ENCODE measurements around the gene MCM5.
A peak's percentile ranks its signal among the peaks of the same experiment; 100 is the strongest.
"Not testable (repeated sequence)": the region's sequence is repeated elsewhere in the genome, so short reads cannot be mapped to it uniquely, and the experiment has no call there.

MCM5 gene

GRCh38 chr22:35434061-35434710 is 34.2 kb downstream of the MCM5 start:
- DNase-seq: no peak

GRCh38 chr22:35435201-35435740 is 35.3 kb downstream of the MCM5 start:
- DNase-seq: no peak

DNA sequence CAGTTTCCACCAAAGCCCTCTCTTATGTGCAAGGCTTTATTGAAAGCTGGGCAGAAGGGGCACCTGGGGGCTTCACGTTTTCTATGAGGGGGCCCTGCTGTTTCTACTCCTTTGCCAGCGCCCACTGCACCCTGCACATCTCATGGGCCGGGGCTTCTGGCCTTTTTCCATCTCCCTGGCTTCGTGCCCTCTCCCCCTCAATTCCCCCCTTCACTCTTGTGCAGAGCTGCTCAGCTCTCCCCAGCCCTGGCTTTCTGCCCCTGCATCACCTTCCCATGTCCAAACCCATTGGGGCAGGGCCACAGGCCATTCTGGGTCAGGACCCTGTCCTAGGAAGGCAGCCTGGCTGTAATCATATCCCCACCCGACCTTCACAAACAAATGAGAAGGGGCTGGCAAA is 36.5 kb downstream of the MCM5 start:
- no peak for DNase-seq

DNA sequence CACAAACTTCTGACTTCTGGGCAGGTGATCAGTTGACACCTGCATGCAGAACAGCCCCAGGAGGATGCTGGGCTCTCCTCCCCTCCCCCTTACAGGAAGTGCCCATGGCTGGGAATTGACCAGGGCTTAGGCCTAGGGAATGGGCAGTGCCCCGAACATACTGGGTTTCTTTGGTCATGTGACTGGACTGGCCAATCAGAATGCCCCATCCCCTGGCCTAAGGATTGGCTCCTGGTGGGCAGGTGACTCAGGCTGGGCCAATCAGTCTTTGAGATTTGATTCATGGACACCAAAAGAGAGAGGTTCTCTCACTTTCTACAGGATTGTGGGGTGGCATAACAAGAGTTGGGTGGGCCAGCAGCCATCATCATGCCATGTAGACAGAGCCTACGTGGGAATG is 37.1 kb downstream of the MCM5 start:
- DNase-seq: no peak

DNA sequence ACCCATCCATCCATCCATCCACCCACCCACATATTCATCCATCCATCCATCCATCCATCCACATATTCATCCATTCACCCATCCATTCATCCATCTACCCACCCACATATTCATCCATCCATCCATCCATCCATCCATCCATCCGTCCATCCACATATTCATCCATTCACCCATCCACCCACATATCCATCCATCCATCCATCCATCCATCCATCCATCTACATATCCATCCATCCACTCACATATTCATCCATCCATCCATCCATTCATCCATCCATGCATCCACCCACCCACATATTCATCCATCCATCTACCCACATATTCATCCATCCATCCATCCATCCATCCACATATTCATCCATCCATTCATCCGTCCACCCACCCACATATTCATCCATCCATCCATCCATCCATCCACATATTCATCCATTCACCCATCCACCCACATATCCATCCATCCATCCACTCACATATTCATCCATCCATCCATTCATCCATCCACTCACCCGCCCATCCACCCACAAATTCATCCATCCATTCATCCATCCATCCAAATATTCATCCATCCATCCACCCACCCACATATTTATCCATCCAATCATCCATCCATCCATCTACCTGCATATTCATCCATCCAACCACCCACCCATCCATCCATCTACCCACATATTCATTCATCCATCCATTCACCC is 38.9 kb downstream of the MCM5 start:
- DNase-seq: not testable (repeated sequence)

GRCh38 chr22:35439365-35439717 is 39.4 kb downstream of the MCM5 start:
- DNase-seq: no peak

- peak; percentile 12 for DNase-seq
Measured at GRCh38 chr22:35440129-35440528, 40.2 kb downstream of the MCM5 start.

GRCh38 chr22:35441489-35442100 is 41.7 kb downstream of the MCM5 start:
- no peak for DNase-seq

DNA sequence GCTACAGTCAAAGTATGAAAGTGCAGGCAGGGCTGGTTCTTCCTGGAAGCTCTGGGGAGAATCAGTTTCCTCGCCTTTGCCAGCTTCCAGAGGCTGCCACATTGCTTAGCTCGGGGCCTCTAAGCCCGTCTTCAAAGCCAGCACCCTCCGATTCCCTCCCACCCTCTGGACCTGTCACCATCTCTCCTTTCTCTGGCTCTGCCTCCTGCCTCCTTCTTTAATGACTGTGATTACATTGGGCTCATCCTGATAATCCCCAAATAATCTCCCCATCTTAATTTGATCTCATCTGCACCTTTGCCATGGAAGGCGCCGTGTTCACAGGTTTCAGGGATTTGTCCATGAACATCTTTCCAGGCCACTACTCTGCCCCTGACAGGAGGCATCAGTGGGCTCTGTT is 42.5 kb downstream of the MCM5 start:
- DNase-seq: no peak

DNA sequence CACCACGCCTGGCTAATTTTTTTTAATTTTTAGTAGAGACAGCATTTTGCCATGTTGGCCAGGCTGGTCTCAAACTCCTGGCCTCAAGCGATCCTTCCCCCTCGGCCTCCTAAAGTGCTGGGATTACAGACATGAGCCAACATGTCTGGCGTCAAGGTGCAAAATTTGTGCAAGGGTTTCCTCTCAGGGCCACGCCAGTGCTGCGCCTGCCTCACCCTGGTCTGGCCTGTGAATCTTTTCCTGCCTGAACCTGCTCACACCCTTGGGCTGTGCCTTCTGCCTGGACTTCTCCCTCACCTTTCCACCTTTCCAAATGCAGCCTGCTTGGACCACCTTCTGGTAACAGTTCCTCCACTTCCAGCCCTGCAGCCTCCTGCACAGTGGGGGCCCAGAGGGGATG is 43.4 kb downstream of the MCM5 start:
- DNase-seq: no peak

GRCh38 chr22:35443790-35444684 is 44.1 kb downstream of the MCM5 start:
- no peak for DNase-seq

DNA sequence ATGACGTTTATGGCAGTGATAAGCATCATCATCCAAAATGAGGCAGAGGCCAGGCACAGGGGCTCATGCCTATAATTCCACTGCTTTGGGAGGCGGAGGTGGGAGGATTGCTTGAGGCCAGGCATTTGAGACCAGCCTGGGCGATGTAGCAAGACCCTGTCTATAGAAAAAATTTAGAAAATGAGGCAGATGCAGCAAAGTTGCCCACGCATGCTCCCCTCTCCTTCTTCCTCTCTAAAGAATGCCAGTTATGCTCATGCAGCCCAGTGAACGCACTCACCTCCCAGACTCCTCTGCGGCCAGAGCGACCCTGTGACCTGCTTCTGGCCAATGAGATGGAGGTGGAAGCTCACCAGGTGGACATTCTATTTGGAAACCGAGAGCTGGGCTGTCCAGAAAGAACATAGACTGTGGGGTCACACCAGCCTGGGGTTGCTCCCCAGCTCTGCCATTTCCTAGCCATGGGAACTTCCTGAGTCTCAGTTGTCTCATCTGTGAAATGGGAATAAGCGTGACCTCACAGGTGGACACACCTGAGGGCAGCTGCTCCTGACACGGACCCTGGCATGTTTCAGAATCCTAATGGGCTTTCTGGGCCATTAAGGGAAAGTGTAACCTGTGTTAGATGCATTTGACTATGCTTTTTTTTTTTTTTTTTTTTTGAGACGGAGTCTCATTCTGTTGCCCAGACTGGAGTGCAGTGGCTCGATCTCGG is 44.9 kb downstream of the MCM5 start:
- DNase-seq: no peak

GRCh38 chr22:35445933-35446332 is 46.0 kb downstream of the MCM5 start:
- no peak for DNase-seq

GRCh38 chr22:35446365-35446764 is 46.4 kb downstream of the MCM5 start:
- DNase-seq: peak; percentile 64

- no peak for DNase-seq
Measured at GRCh38 chr22:35448523-35448922, 48.6 kb downstream of the MCM5 start.

GRCh38 chr22:35449829-35450689 is 50.1 kb downstream of the MCM5 start:
- no peak for DNase-seq

GRCh38 chr22:35450824-35451569 is 51.1 kb downstream of the MCM5 start:
- no peak for DNase-seq

DNA sequence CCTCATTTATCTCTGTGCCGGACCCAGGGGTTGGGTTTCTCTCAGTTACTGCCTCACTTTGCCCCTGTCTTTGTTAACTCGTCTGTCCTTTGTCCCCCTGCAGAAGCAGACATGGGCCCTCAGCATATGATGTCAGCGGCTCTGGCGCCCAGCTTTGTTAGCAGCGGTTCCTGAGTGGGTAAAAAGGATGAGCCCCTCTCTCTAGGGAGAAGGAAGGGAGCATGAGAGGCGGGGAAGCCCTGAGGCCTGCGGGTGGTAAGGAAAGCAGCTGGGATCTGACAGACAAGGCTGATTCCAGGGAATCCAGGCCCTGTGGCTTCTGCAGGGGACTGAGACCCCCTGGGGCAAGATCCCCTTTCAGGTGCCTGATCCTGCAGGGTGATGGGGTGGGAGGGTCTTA is 51.7 kb downstream of the MCM5 start:
- DNase-seq: no peak

- no peak for DNase-seq
Measured at GRCh38 chr22:35452351-35452781, 52.4 kb downstream of the MCM5 start.

Data from fibroblast of skin of scalp (primary cell).